GM19452 (cell line): ENCODE results near the gene CCT3.
A peak's percentile ranks its signal among the peaks of the same experiment; 100 is the strongest.

Source experiments
- ATAC-seq: cut with Tn5 transposase; IDR thresholded peaks from one replicate; pipeline ENCODE4 v1.9.1; 2021; ENCODE audit not compliant: unreplicated experiment

CCT3 gene

GRCh38 chr1:156282479-156283222, 55.4 kb downstream of the CCT3 start, which contains the start of gene SMG5:
Gene SMG5, minus strand, starts transcription at chr1:156282825. Its CDS starts 145 bp downstream, at chr1:156282680.
- ATAC-seq = peak; percentile 84

GRCh38 chr1:156281693-156282478, 56.2 kb downstream of the CCT3 start:
- peak; percentile 8 for ATAC-seq

DNA sequence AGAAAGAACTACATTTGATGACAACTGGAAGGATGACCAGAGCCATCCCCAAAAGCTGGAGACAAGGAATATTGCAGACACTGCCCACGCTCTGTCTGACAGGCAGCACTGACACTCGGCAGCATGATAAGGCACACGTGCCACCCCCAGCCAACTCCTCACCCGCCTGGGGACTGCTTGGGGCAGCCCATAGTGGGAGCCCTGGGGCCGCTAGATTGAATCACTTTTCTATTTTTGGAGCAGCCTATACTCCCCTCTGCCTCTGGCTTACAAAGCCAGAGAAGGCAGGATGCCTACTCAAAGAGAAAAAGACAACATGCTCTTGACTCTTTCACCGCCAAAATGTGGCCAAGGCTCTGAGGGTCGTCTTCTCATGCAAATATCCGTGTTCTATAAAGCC, 56.8 kb downstream of the CCT3 start:
- ATAC-seq = peak; percentile 43

DNA sequence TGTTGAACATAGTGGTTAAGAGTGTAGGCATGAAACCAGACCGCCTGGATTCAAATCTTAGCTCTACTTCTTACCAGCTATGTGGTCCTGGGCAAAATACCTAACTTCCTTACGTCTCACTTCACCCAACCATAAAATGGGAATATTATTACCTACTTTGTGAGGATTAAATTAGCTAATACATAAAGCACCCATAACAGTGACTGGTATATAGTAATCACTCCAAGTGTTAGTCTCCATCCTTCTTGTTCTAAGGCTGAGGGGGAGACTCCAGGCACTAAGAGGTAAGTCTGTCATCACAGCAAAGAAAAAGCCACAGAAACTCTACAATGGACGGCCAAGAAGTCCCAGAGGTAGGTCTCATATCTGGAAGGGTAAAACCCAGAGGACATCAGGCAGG, 58.3 kb downstream of the CCT3 start:
- ATAC-seq = no peak

DNA sequence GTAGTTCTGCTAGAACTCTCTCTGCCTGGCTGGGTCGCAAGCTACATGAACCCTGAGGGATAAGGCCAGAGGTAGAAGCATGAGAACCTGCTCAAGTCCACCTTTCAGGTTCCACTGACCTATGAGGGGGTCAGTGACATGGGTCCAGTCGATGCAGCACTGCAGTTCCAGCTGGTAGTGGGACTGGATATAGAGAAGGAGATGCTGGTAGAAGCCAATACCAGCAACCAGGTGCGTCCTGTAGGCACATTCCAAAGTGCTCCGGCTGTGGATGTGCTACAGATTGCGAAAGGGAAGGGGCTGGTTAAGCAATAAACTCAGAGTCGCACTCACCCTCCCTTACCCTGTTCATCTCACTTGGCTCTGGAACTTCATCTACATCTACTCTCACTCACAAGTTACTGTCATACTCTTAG, 61.1 kb downstream of the CCT3 start:
- ATAC-seq = no peak

DNA sequence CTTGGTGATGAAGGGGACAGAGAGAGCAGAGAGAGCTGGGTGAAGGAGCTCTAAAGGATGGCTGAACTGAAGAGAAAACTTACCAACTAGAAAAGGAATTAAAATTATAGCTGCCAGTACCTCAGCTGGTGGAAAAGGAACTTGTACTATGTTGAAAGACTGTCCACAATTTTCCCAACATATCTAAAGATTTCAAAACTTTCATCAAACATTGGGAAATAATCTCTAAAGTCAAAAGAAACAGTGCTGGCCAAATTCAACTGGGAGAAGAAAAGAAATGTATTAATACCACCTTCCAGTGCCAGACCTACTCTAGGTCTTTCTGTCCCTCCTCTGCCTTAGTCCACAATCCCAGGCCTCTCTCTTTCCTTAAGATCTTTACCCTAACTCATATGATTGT, 61.6 kb downstream of the CCT3 start:
- ATAC-seq = no peak

GRCh38 chr1:156270314-156270713, 67.8 kb downstream of the CCT3 start:
- no peak for ATAC-seq

GRCh38 chr1:156268336-156268735, 69.8 kb downstream of the CCT3 start:
- ATAC-seq = no peak

GRCh38 chr1:156266051-156266450, 72.0 kb downstream of the CCT3 start:
- no peak for ATAC-seq

DNA sequence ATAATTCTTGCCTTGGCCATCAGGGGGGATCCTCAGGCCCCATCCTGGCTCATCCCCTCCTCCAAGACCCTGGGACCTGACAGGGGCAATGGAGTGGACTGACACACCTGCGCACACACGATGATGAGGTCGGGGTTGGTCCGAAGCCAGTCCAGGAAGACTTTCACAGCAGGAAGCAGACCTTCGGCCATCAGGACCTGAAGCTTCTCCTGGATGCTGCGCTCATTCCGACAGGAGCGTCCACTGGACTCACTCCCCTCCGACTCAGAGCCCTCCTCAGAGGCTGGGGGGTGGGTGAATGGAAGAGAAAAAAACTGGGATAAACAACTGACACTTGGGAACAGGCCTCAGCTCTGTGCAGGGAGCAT, 74.8 kb downstream of the CCT3 start:
- no peak for ATAC-seq

DNA sequence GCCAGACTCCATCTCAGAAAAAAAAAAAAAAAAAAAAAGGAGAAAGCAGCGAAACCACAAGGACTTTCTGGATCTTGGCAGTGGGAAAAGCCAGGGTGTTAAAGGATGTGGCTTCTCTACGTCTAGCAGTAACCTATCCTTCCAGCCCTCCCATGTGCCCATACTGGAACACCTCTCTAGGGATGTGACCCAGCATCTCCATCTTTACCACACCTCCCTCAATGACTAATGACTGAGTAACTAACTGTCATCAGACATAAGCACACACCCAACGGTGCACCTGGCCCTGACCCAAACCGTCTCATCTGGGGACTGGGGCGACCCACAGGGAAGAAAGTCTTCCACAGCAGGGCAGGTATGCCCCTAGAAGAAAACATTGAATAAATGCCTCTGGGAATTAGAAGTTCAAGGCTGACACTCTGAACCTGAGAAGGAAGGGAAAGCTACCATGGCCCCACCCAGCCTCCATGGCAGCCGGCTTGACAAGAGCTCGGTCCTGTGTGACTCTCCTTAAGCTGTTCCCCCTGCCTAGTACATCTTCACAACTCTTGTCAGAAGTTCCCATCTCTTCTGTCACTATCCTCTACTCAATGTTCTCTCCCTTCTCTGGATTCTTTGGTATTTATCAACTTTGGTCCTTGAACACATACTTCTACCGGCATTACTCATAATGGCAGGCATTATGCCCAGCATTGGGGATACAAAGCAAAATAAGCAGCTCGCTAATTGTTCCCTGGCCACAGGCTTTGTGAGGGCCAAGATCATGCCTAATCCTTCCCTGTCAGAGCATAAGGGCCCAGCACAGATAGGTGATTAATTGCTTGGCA, 75.4 kb downstream of the CCT3 start:
- ATAC-seq = no peak

- ATAC-seq = no peak
Observed at GRCh38 chr1:156260896-156261295, 77.2 kb downstream of the CCT3 start.

DNA sequence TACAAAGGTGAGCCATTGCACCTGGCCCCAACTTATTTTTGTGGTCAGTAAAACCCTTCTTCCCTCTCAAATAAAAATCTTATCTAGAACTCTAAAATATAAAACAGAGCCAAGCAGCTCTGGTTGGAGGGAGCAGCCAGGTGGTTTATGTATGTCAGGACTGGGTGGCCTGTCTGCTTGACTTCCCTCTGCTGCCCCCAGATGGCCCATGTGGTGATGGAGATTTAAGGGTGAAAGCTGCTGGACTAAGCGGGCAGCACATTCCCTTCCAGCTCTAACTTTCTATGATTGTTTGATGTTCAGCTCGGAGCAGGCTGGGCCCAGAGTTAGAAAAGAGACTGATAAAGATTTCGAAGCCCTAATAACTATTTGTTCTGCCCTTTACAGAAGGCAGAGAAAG, 78.3 kb downstream of the CCT3 start:
- ATAC-seq = no peak
